ES-I3 (cell line): Measurements from ENCODE around the gene NAA50.

Experiments used
- H3K36me3 ChIP-seq: 2 replicates; pipeline ENCODE4 v1.6.1; 2013; ENCODE audit warnings: mild to moderate bottlenecking, low read length, control low read depth, moderate library complexity; ENCODE audit not compliant: insufficient read depth
- H3K4me1 ChIP-seq: 2 replicates; pipeline ENCODE4 v1.6.1; 2013; ENCODE audit warnings: mild to moderate bottlenecking, control low read depth, low read length; ENCODE audit not compliant: insufficient read depth
- H3K9ac ChIP-seq: 2 replicates; pipeline ENCODE4 v1.6.1; 2013; ENCODE audit warnings: low read depth, mild to moderate bottlenecking, low read length, moderate library complexity
- H3K9me3 ChIP-seq: 2 replicates; pipeline ENCODE4 v1.6.1; 2013; ENCODE audit warnings: mild to moderate bottlenecking, low read length, moderate library complexity; ENCODE audit not compliant: control insufficient read depth, insufficient read depth

The NAA50 gene

GRCh38 chr3:113685956-113686721 is 59.9 kb downstream of the NAA50 start:
- H3K9me3 ChIP-seq = peaks cover 4% of the 10 kb centered on the region; the same call in 1 of the 2 replicates
- no peak overlapping the region for H3K9ac ChIP-seq
- peaks cover 14% of the 10 kb centered on the region for H3K4me1 ChIP-seq
- no peaks in the 10 kb centered on the region for H3K36me3 ChIP-seq

GRCh38 chr3:113685124-113685523 is 60.9 kb downstream of the NAA50 start:
- Histone ChIP-seq H3K4me1 (peaks cover 14% of the 10 kb centered on the region), H3K36me3 (no peaks in the 10 kb centered on the region), H3K9ac (no peak overlapping the region), H3K9me3 (peaks cover 4% of the 10 kb centered on the region; the same call in 1 of the 2 replicates)

- Histone ChIP-seq H3K36me3 (no peaks in the 10 kb centered on the region), H3K4me1 (peaks cover 14% of the 10 kb centered on the region), H3K9ac (no peak overlapping the region), H3K9me3 (peaks cover 4% of the 10 kb centered on the region; the same call in 1 of the 2 replicates)
Observed at GRCh38 chr3:113684271-113684819, 61.7 kb downstream of the NAA50 start.

GRCh38 chr3:113678773-113679172 is 67.3 kb downstream of the NAA50 start:
- no peaks in the 10 kb centered on the region for H3K9me3 ChIP-seq
- H3K36me3 ChIP-seq = no peaks in the 10 kb centered on the region; the same call in 1 of the 2 replicates
- 0 out of 2 replicates have a peak, but pooled peaks cover 10% of the 10 kb centered on the region for H3K4me1 ChIP-seq
- H3K9ac ChIP-seq = no peak overlapping the region

GRCh38 chr3:113677737-113678136 is 68.3 kb downstream of the NAA50 start:
- 0 out of 2 replicates have a peak, but pooled peaks cover 10% of the 10 kb centered on the region for H3K4me1 ChIP-seq
- H3K9me3 ChIP-seq = no peaks in the 10 kb centered on the region
- H3K9ac ChIP-seq = peak overlapping the region; percentile 32; the same call in 1 of the 2 replicates
- H3K36me3 ChIP-seq = no peaks in the 10 kb centered on the region; the same call in 1 of the 2 replicates

GRCh38 chr3:113676261-113676660 is 69.8 kb downstream of the NAA50 start:
- Histone ChIP-seq H3K9ac (no peak overlapping the region), H3K36me3 (no peaks in the 10 kb centered on the region; the same call in 1 of the 2 replicates), H3K9me3 (no peaks in the 10 kb centered on the region), H3K4me1 (0 out of 2 replicates have a peak, but pooled peaks cover 10% of the 10 kb centered on the region)

GRCh38 chr3:113673593-113673992 is 72.5 kb downstream of the NAA50 start:
- Histone ChIP-seq H3K9ac (no peak overlapping the region), H3K4me1 (0 out of 2 replicates have a peak, but pooled peaks cover 10% of the 10 kb centered on the region), H3K36me3 (no peaks in the 10 kb centered on the region; the same call in 1 of the 2 replicates), H3K9me3 (no peaks in the 10 kb centered on the region)

- Histone ChIP-seq H3K9ac (no peak overlapping the region), H3K4me1 (peaks cover 8% of the 10 kb centered on the region; the same call in 1 of the 2 replicates), H3K9me3 (no peaks in the 10 kb centered on the region), H3K36me3 (no peaks in the 10 kb centered on the region)
Observed at GRCh38 chr3:113668015-113668414, 78.0 kb downstream of the NAA50 start.
